ENCODE data around the gene SHC4. TPM values are rescaled to one million over a fixed set of nuclear protein-coding genes. Genes with fewer than 3 reads are reported as not detected.

SHC4 gene
- total and polyA plus RNA-seq, 7 donors: 0.10 to 1.0 (median 0.25) TPM; not detected in 1

GRCh38 chr15:48905216-48905615 lies 58.5 kb downstream of the SHC4 start:
- H3K36me3 ChIP-seq (ENCODE audit: insufficient read depth in 1 of 2, low read depth in 1 of 2): no peaks in the 10 kb centered on the region
- no peaks in the 10 kb centered on the region for H3K9me3 ChIP-seq
- H3K4me3 ChIP-seq: no peak overlapping the region
- no peak for DNase-seq
- no peak for TF ChIP-seq CTCF (IDR thresholded peaks at IDR 0.05)
- H3K27me3 ChIP-seq (ENCODE audit: insufficient read depth in 3 of 3, low read length in 2 of 3): peaks cover 0 to 4% (median 0%) of the 10 kb centered on the region in 3 donors
- no peak overlapping the region for H3K27ac ChIP-seq
- intact Hi-C loops (cut with DNase I): no loop called here
- no peak for ATAC-seq
- no peaks in the 10 kb centered on the region for H3K4me1 ChIP-seq

DNA sequence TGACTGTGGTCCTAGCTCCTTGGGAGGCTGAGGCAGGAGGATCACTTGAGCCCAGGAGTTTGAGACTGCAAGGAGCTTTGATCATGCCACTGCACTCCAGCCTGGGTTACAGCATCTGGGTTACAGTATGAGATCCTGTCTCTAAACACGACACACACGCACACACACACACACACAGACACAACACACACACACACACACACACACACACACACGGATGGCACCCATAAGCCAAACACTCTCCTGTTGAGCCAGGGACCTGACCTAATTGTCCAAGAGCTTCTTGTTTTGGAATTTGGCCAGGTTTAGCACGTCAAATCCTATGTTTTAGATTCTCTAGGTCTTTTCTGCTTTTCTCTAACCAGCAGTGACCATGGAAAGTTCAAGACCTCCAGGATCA lies 59.0 kb downstream of the SHC4 start:
- 82 to 89% (median 86%) methylated on average over 4 of the region's 4 CpGs for WGBS, 3 donors

GRCh38 chr15:48899793-48900192 lies 63.9 kb downstream of the SHC4 start:
- Histone ChIP-seq H3K27me3 (ENCODE audit: insufficient read depth in 3 of 3, low read length in 2 of 3) (peaks cover 0 to 11% (median 3%) of the 10 kb centered on the region in 3 donors), H3K27ac (no peak overlapping the region), H3K4me3 (no peak overlapping the region), H3K9me3 (no peaks in the 10 kb centered on the region), H3K36me3 (ENCODE audit: insufficient read depth in 1 of 2, low read depth in 1 of 2) (no peaks in the 10 kb centered on the region), H3K4me1 (no peaks in the 10 kb centered on the region)
- TF ChIP-seq CTCF (IDR thresholded peaks at IDR 0.05): no peak
- intact Hi-C loops (cut with DNase I): no loop called here
- no peak for ATAC-seq
- WGBS, 3 donors: 84 to 89% (median 86%) methylated on average over 4 of the region's 4 CpGs
- DNase-seq: no peak

More for the DNA sequence above, 59.0 kb downstream of the SHC4 start:
- Histone ChIP-seq H3K27ac (no peak overlapping the region), H3K36me3 (ENCODE audit: insufficient read depth in 1 of 2, low read depth in 1 of 2) (no peaks in the 10 kb centered on the region), H3K4me3 (no peak overlapping the region), H3K27me3 (ENCODE audit: insufficient read depth in 3 of 3, low read length in 2 of 3) (peaks cover 0 to 4% (median 0%) of the 10 kb centered on the region in 3 donors), H3K4me1 (no peaks in the 10 kb centered on the region), H3K9me3 (no peaks in the 10 kb centered on the region)
- ATAC-seq (no peak), DNase-seq (no peak)
- TF ChIP-seq CTCF (IDR thresholded peaks at IDR 0.05): no peak
- intact Hi-C loops (cut with DNase I): no loop called here

DNA sequence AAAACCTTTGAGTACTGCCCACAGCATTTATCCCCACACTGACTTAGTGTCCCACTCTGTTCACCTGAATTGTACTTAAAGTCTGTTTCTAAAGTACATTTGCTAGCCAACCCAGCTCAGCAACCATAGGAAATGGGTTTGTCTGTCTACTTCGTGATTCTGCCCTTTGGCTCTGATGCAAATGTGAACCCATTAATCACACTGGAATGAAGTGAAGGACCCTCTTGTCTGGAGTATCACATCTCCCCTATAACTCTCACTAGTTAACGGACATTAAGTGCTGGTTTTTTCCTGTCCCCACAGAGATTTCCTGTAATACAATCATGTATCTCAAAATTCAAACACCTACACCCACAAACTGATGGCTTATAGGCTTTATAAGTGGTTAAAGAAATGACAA lies 65.3 kb downstream of the SHC4 start:
- Histone ChIP-seq H3K27me3 (ENCODE audit: insufficient read depth in 3 of 3, low read length in 2 of 3) (peaks cover 0 to 11% (median 3%) of the 10 kb centered on the region in 3 donors), H3K36me3 (ENCODE audit: insufficient read depth in 1 of 2, low read depth in 1 of 2) (no peaks in the 10 kb centered on the region), H3K4me3 (no peak overlapping the region), H3K27ac (no peak overlapping the region), H3K4me1 (no peaks in the 10 kb centered on the region), H3K9me3 (no peaks in the 10 kb centered on the region)
- TF ChIP-seq CTCF (IDR thresholded peaks at IDR 0.05): no peak
- DNase-seq: no peak
- WGBS, 3 donors: 64 to 67% (median 66%) methylated on average over 2 of the region's 2 CpGs
- intact Hi-C loops (cut with DNase I): no loop called here
- ATAC-seq: no peak

GRCh38 chr15:48898032-48898431 lies 65.7 kb downstream of the SHC4 start:
- DNase-seq (no peak), ATAC-seq (no peak)
- Histone ChIP-seq H3K9me3 (no peaks in the 10 kb centered on the region), H3K4me1 (no peaks in the 10 kb centered on the region), H3K27ac (no peak overlapping the region), H3K36me3 (ENCODE audit: insufficient read depth in 1 of 2, low read depth in 1 of 2) (no peaks in the 10 kb centered on the region), H3K4me3 (no peak overlapping the region), H3K27me3 (ENCODE audit: insufficient read depth in 3 of 3, low read length in 2 of 3) (peaks cover 0 to 11% (median 3%) of the 10 kb centered on the region in 3 donors)
- intact Hi-C loops (cut with DNase I): no loop called here
- WGBS, 3 donors: 51 to 61% (median 55%) methylated on average over 4 of the region's 4 CpGs
- no peak for TF ChIP-seq CTCF (IDR thresholded peaks at IDR 0.05)

Data from psoas muscle (tissue), 8 donors.